ENCODE data around the gene DMD. TPM values are rescaled to one million over a fixed set of nuclear protein-coding genes. Genes with fewer than 3 reads are reported as not detected.
"Not testable (repeated sequence)": the region's sequence is repeated elsewhere in the genome, so short reads cannot be mapped to it uniquely, and the experiment has no call there.

Gene DMD
- total and polyA plus RNA-seq, 2 experiments from 2014 or later: 1.5 to 2.0 TPM

GRCh38 chrX:33188286-33188685 is 23.1 kb downstream of the DMD start:
- no peaks in the 10 kb centered on the region for H3K9me2 ChIP-seq (ENCODE audit: insufficient read depth)
- no peak overlapping the region for H3K9ac ChIP-seq
- no peaks in the 10 kb centered on the region for H3F3A ChIP-seq (ENCODE audit: insufficient read depth)
- no peak overlapping the region for H3K4me2 ChIP-seq (ENCODE audit: unreplicated experiment)
- H3K27me3 ChIP-seq (replicated peaks; ENCODE audit: insufficient read depth): no peaks in the 10 kb centered on the region
- H3K79me2 ChIP-seq (ENCODE audit: insufficient read depth): no peaks in the 10 kb centered on the region
- no peaks in the 10 kb centered on the region for H3K4me1 ChIP-seq (ENCODE audit: insufficient read depth)
- no peak for DNase-seq
- no peaks in the 10 kb centered on the region for H3K36me3 ChIP-seq (ENCODE audit: low read depth)
- H3K9me3 ChIP-seq (ENCODE audit: low read depth): no peaks in the 10 kb centered on the region
- no peak overlapping the region for H3K4me3 ChIP-seq
- no peak overlapping the region for H2AFZ ChIP-seq
- 0 to 8% methylated on average over 3 of the region's 3 CpGs for WGBS, 2 experiments (ENCODE audit: low coverage in 1 of 2, low lambda C conversion rate in 2 of 2, missing lambda C conversion rate in 2 of 2)
- no peaks in the 10 kb centered on the region for H4K20me1 ChIP-seq (ENCODE audit: insufficient read depth)
- no peak overlapping the region for H3K27ac ChIP-seq
- in situ Hi-C loops (cut with MboI): no loop called here
- no peak for TF ChIP-seq EZH2 (IDR thresholded peaks at IDR 0.05; ENCODE audit: insufficient read depth, poor library complexity, severe bottlenecking)

GRCh38 chrX:33184803-33185202 is 26.5 kb downstream of the DMD start:
- H3K4me1 ChIP-seq (ENCODE audit: insufficient read depth); H3K9me2 ChIP-seq (ENCODE audit: insufficient read depth); H2AFZ ChIP-seq; DNase-seq; H3K9ac ChIP-seq; H3K4me3 ChIP-seq; H3K9me3 ChIP-seq (ENCODE audit: low read depth); H3K27me3 ChIP-seq (replicated peaks; ENCODE audit: insufficient read depth); H3K4me2 ChIP-seq (ENCODE audit: unreplicated experiment); H3K79me2 ChIP-seq (ENCODE audit: insufficient read depth); H4K20me1 ChIP-seq (ENCODE audit: insufficient read depth); H3F3A ChIP-seq (ENCODE audit: insufficient read depth); in situ Hi-C loops (cut with MboI); H3K27ac ChIP-seq; H3K36me3 ChIP-seq (ENCODE audit: low read depth): not testable (repeated sequence)
- WGBS, 2 experiments (ENCODE audit: low coverage in 1 of 2, low lambda C conversion rate in 2 of 2, missing lambda C conversion rate in 2 of 2): 29 to 44% methylated on average over 7 to 10 of the region's 10 CpGs

- Histone ChIP-seq H3K4me2 (ENCODE audit: unreplicated experiment) (no peak overlapping the region), H3F3A (ENCODE audit: insufficient read depth) (no peaks in the 10 kb centered on the region)
- in situ Hi-C loops (cut with MboI): no loop called here
Observed at GRCh38 chrX:33183361-33183760, 28.0 kb downstream of the DMD start.

GRCh38 chrX:33178690-33179089 is 32.7 kb downstream of the DMD start:
- Histone ChIP-seq H3K9me2 (ENCODE audit: insufficient read depth) (no peaks in the 10 kb centered on the region), H3K4me3 (no peak overlapping the region), H3K36me3 (ENCODE audit: low read depth) (no peaks in the 10 kb centered on the region), H3K9ac (no peak overlapping the region), H3F3A (ENCODE audit: insufficient read depth) (no peaks in the 10 kb centered on the region), H3K79me2 (ENCODE audit: insufficient read depth) (no peaks in the 10 kb centered on the region), H2AFZ (no peak overlapping the region), H3K4me1 (ENCODE audit: insufficient read depth) (no peaks in the 10 kb centered on the region), H4K20me1 (ENCODE audit: insufficient read depth) (no peaks in the 10 kb centered on the region), H3K9me3 (ENCODE audit: low read depth) (no peaks in the 10 kb centered on the region), H3K27ac (no peak overlapping the region), H3K27me3 (replicated peaks; ENCODE audit: insufficient read depth) (no peaks in the 10 kb centered on the region), H3K4me2 (ENCODE audit: unreplicated experiment) (no peak overlapping the region)
- DNase-seq: no peak
- TF ChIP-seq EZH2phosphoT487 (IDR thresholded peaks at IDR 0.05; ENCODE audit: insufficient read depth, low read depth): no peak
- no peak for TF ChIP-seq EZH2 (IDR thresholded peaks at IDR 0.05; ENCODE audit: insufficient read depth, poor library complexity, severe bottlenecking)
- 9 to 13% methylated on average over 1 of the region's 1 CpG for WGBS, 2 experiments (ENCODE audit: low coverage in 1 of 2, low lambda C conversion rate in 2 of 2, missing lambda C conversion rate in 2 of 2)
- in situ Hi-C loops (cut with MboI): no loop called here

More at GRCh38 chrX:33183361-33183760, 28.0 kb downstream of the DMD start:
- Histone ChIP-seq H3K27ac (no peak overlapping the region), H3K4me1 (ENCODE audit: insufficient read depth) (no peaks in the 10 kb centered on the region), H2AFZ (no peak overlapping the region), H3K9me3 (ENCODE audit: low read depth) (no peaks in the 10 kb centered on the region), H3K27me3 (replicated peaks; ENCODE audit: insufficient read depth) (no peaks in the 10 kb centered on the region), H3K9ac (no peak overlapping the region), H3K4me3 (no peak overlapping the region), H3K79me2 (ENCODE audit: insufficient read depth) (no peaks in the 10 kb centered on the region), H3K9me2 (ENCODE audit: insufficient read depth) (no peaks in the 10 kb centered on the region), H4K20me1 (ENCODE audit: insufficient read depth) (no peaks in the 10 kb centered on the region), H3K36me3 (ENCODE audit: low read depth) (no peaks in the 10 kb centered on the region)
- 0 to 15% methylated on average over 2 to 4 of the region's 4 CpGs for WGBS, 2 experiments (ENCODE audit: low coverage in 1 of 2, low lambda C conversion rate in 2 of 2, missing lambda C conversion rate in 2 of 2)
- TF ChIP-seq EZH2 (IDR thresholded peaks at IDR 0.05; ENCODE audit: insufficient read depth, poor library complexity, severe bottlenecking) (no peak), EZH2phosphoT487 (IDR thresholded peaks at IDR 0.05; ENCODE audit: insufficient read depth, low read depth) (no peak)
- no peak for DNase-seq

GRCh38 chrX:33178218-33178617 is 33.1 kb downstream of the DMD start:
- H3K27ac ChIP-seq: no peak overlapping the region
- no peaks in the 10 kb centered on the region for H3K9me3 ChIP-seq (ENCODE audit: low read depth)
- H3K36me3 ChIP-seq (ENCODE audit: low read depth): no peaks in the 10 kb centered on the region
- H3K4me3 ChIP-seq: no peak overlapping the region
- H3F3A ChIP-seq (ENCODE audit: insufficient read depth): no peaks in the 10 kb centered on the region
- H4K20me1 ChIP-seq (ENCODE audit: insufficient read depth): no peaks in the 10 kb centered on the region
- no peaks in the 10 kb centered on the region for H3K4me1 ChIP-seq (ENCODE audit: insufficient read depth)
- TF ChIP-seq EZH2 (IDR thresholded peaks at IDR 0.05; ENCODE audit: insufficient read depth, poor library complexity, severe bottlenecking): no peak
- no peak for TF ChIP-seq EZH2phosphoT487 (IDR thresholded peaks at IDR 0.05; ENCODE audit: insufficient read depth, low read depth)
- in situ Hi-C loops (cut with MboI): no loop called here
- H3K79me2 ChIP-seq (ENCODE audit: insufficient read depth): no peaks in the 10 kb centered on the region
- WGBS, 2 experiments (ENCODE audit: low coverage in 1 of 2, low lambda C conversion rate in 2 of 2, missing lambda C conversion rate in 2 of 2): 25 to 43% methylated on average over 2 to 4 of the region's 4 CpGs
- no peak overlapping the region for H2AFZ ChIP-seq
- no peaks in the 10 kb centered on the region for H3K27me3 ChIP-seq (replicated peaks; ENCODE audit: insufficient read depth)
- H3K9me2 ChIP-seq (ENCODE audit: insufficient read depth): no peaks in the 10 kb centered on the region
- H3K9ac ChIP-seq: no peak overlapping the region
- H3K4me2 ChIP-seq (ENCODE audit: unreplicated experiment): no peak overlapping the region
- DNase-seq: no peak

Data from GM23248 (cell line).